Measurements from ENCODE around the gene SUN1. TPM values are rescaled to one million over a fixed set of nuclear protein-coding genes. Genes with fewer than 3 reads are reported as not detected.

SUN1 gene
- total and polyA plus RNA-seq, 2 experiments from 2014 or later = 72.3 to 109 TPM

- Histone ChIP-seq H3K79me2 (peaks cover 100% of the 10 kb centered on the region), H3K4me2 (no peak overlapping the region), H3K36me3 (replicated peaks; ENCODE audit: insufficient read depth, low read depth) (no peaks in the 10 kb centered on the region), H3K9me3 (ENCODE audit: low read depth) (no peaks in the 10 kb centered on the region), H3K4me1 (ENCODE audit: insufficient read depth) (no peaks in the 10 kb centered on the region), H3K4me3 (no peak overlapping the region), H3K27ac (no peak overlapping the region), H4K20me1 (ENCODE audit: insufficient read depth, poor library complexity, severe bottlenecking) (peaks cover 68% of the 10 kb centered on the region), H3K27me3 (no peaks in the 10 kb centered on the region), H2AFZ (no peak overlapping the region), H3K9me2 (replicated peaks; ENCODE audit: insufficient read depth) (no peaks in the 10 kb centered on the region)
- WGBS (ENCODE audit: low lambda C conversion rate, missing lambda C conversion rate) = 93% methylated on average over 8 of the region's 8 CpGs
- TF ChIP-seq EZH2 (IDR thresholded peaks at IDR 0.05; ENCODE audit: borderline replicate concordance) (no peak), EZH2phosphoT487 (IDR thresholded peaks at IDR 0.05; ENCODE audit: low read depth, severe bottlenecking, unreplicated experiment) (no peak), CTCF (IDR thresholded peaks at IDR 0.05; ENCODE audit: poor library complexity) (no peak)
- no peak for DNase-seq (ENCODE audit: low spot score)
These were observed 8.6 kb upstream of the SUN1 start for GRCh38 chr7:823649-824048.

- TF ChIP-seq EZH2phosphoT487 (IDR thresholded peaks at IDR 0.05; ENCODE audit: low read depth, severe bottlenecking, unreplicated experiment) = no peak
- TF ChIP-seq EZH2 (IDR thresholded peaks at IDR 0.05; ENCODE audit: borderline replicate concordance) = no peak
- TF ChIP-seq CTCF (IDR thresholded peaks at IDR 0.05; ENCODE audit: poor library complexity) = no peak
- Histone ChIP-seq H3K79me2 (peaks cover 100% of the 10 kb centered on the region), H3K4me2 (no peak overlapping the region), H3K27ac (no peak overlapping the region), H3K4me1 (ENCODE audit: insufficient read depth) (no peaks in the 10 kb centered on the region), H3K9me2 (replicated peaks; ENCODE audit: insufficient read depth) (no peaks in the 10 kb centered on the region), H2AFZ (no peak overlapping the region), H3K36me3 (replicated peaks; ENCODE audit: insufficient read depth, low read depth) (no peaks in the 10 kb centered on the region), H3K27me3 (no peaks in the 10 kb centered on the region), H3K4me3 (no peak overlapping the region), H4K20me1 (ENCODE audit: insufficient read depth, poor library complexity, severe bottlenecking) (peaks cover 66% of the 10 kb centered on the region), H3K9me3 (ENCODE audit: low read depth) (no peaks in the 10 kb centered on the region)
- no peak for DNase-seq (ENCODE audit: low spot score)
- 91% methylated on average over 7 of the region's 7 CpGs for WGBS (ENCODE audit: low lambda C conversion rate, missing lambda C conversion rate)
These were observed 8.2 kb upstream of the SUN1 start for GRCh38 chr7:824081-824480.

- Histone ChIP-seq H3K27me3 (no peaks in the 10 kb centered on the region), H3K4me3 (no peak overlapping the region), H2AFZ (no peak overlapping the region), H3K27ac (no peak overlapping the region), H3K4me2 (no peak overlapping the region), H3K36me3 (replicated peaks; ENCODE audit: insufficient read depth, low read depth) (no peaks in the 10 kb centered on the region), H3K79me2 (peaks cover 100% of the 10 kb centered on the region), H3K9me3 (ENCODE audit: low read depth) (no peaks in the 10 kb centered on the region), H3K9me2 (replicated peaks; ENCODE audit: insufficient read depth) (no peaks in the 10 kb centered on the region), H4K20me1 (ENCODE audit: insufficient read depth, poor library complexity, severe bottlenecking) (peaks cover 60% of the 10 kb centered on the region), H3K4me1 (ENCODE audit: insufficient read depth) (no peaks in the 10 kb centered on the region)
- DNase-seq (ENCODE audit: low spot score) = no peak
- TF ChIP-seq EZH2 (IDR thresholded peaks at IDR 0.05; ENCODE audit: borderline replicate concordance) (no peak), CTCF (IDR thresholded peaks at IDR 0.05; ENCODE audit: poor library complexity) (no peak), EZH2phosphoT487 (IDR thresholded peaks at IDR 0.05; ENCODE audit: low read depth, severe bottlenecking, unreplicated experiment) (no peak)
- WGBS (ENCODE audit: low lambda C conversion rate, missing lambda C conversion rate) = 90% methylated on average over 11 of the region's 11 CpGs
These were observed 7.6 kb upstream of the SUN1 start for GRCh38 chr7:824664-825063.

- no peak overlapping the region for H2AFZ ChIP-seq
- H3K4me2 ChIP-seq = no peak overlapping the region
- no peaks in the 10 kb centered on the region for H3K27me3 ChIP-seq
- 83% methylated on average over 6 of the region's 6 CpGs for WGBS (ENCODE audit: low lambda C conversion rate, missing lambda C conversion rate)
- no peak for DNase-seq (ENCODE audit: low spot score)
- H3K4me1 ChIP-seq (ENCODE audit: insufficient read depth) = no peaks in the 10 kb centered on the region
- no peaks in the 10 kb centered on the region for H3K9me3 ChIP-seq (ENCODE audit: low read depth)
- no peak overlapping the region for H3K27ac ChIP-seq
- H3K4me3 ChIP-seq = no peak overlapping the region
- H3K9me2 ChIP-seq (replicated peaks; ENCODE audit: insufficient read depth) = no peaks in the 10 kb centered on the region
- no peaks in the 10 kb centered on the region for H3K36me3 ChIP-seq (replicated peaks; ENCODE audit: insufficient read depth, low read depth)
- H3K79me2 ChIP-seq = peaks cover 100% of the 10 kb centered on the region
- TF ChIP-seq EZH2 (IDR thresholded peaks at IDR 0.05; ENCODE audit: borderline replicate concordance) (no peak), EZH2phosphoT487 (IDR thresholded peaks at IDR 0.05; ENCODE audit: low read depth, severe bottlenecking, unreplicated experiment) (no peak), CTCF (IDR thresholded peaks at IDR 0.05; ENCODE audit: poor library complexity) (no peak)
- peaks cover 52% of the 10 kb centered on the region for H4K20me1 ChIP-seq (ENCODE audit: insufficient read depth, poor library complexity, severe bottlenecking)
These were observed 6.9 kb upstream of the SUN1 start for GRCh38 chr7:825386-825785.
